ENCODE data around the gene ALKAL2.

- TF ChIP-seq CEBPB (tag; IDR thresholded peaks at IDR 0.05): no peak
- TF ChIP-seq CTCF (IDR thresholded peaks at IDR 0.05 in 2 of 3, conservative IDR thresholded peaks at IDR 0.05 in 1 of 3; ENCODE audit: insufficient read depth in 2 of 3, low read depth in 1 of 3, low read length in 3 of 3): no peak
- TF ChIP-seq REST (IDR thresholded peaks at IDR 0.05; ENCODE audit: borderline replicate concordance): no peak
- TF ChIP-seq REST (CRISPR knock-in tag; IDR thresholded peaks at IDR 0.05; ENCODE audit: low read depth): no peak
- no peak for TF ChIP-seq MAFG (tag; conservative IDR thresholded peaks at IDR 0.05)
- no peak for TF ChIP-seq HIVEP1 (CRISPR knock-in tag; IDR thresholded peaks at IDR 0.05)
- TF ChIP-seq BCL6 (CRISPR knock-in tag; IDR thresholded peaks at IDR 0.05): no peak
- no peak for TF ChIP-seq ZNF609 (CRISPR knock-in tag; IDR thresholded peaks at IDR 0.05; ENCODE audit: borderline replicate concordance)
- TF ChIP-seq PATZ1 (CRISPR knock-in tag; IDR thresholded peaks at IDR 0.05; ENCODE audit: borderline replicate concordance): no peak
- TF ChIP-seq ZBTB33 (CRISPR knock-in tag; IDR thresholded peaks at IDR 0.05): no peak
- no peak for TF ChIP-seq NEUROD1 (IDR thresholded peaks at IDR 0.05; ENCODE audit: borderline replicate concordance, low read depth, low read length, partially characterized antibody)
- no peak for TF ChIP-seq MAFK (IDR thresholded peaks at IDR 0.05; ENCODE audit: low read length)
- no peak for TF ChIP-seq HDAC6 (IDR thresholded peaks at IDR 0.05; ENCODE audit: low read depth, low read length)
- TF ChIP-seq BHLHE40 (IDR thresholded peaks at IDR 0.05; ENCODE audit: low read length): no peak
Measured at GRCh38 chr2:233030-233429, 54.9 kb downstream of the ALKAL2 start.
